GM23248 (cell line): ENCODE measurements around the gene HEPACAM.

Experiments
- EZH2 ChIP-seq: fragments of 200-600 bp; sonication (generic); IDR thresholded peaks from 2 replicates; pipeline ENCODE4 v1.6.1; 2018; ENCODE audit warnings: antibody characterized with exemption, mild to moderate bottlenecking; ENCODE audit not compliant: insufficient read depth, poor library complexity, severe bottlenecking
- EZH2phosphoT487 ChIP-seq: fragments of 200-600 bp; sonication (generic); IDR thresholded peaks from 2 replicates; pipeline ENCODE4 v1.6.1; 2018; ENCODE audit warnings: antibody characterized with exemption, moderate library complexity, mild to moderate bottlenecking, low read depth; ENCODE audit not compliant: insufficient read depth

- TF ChIP-seq EZH2 (no peak), EZH2phosphoT487 (no peak)
Observed at GRCh38 chr11:124977006-124977405, 41.2 kb upstream of the HEPACAM start.
